Right lobe of liver (tissue), 6 donors: Measurements from ENCODE around the gene LEKR1. TPM values are rescaled to one million over a fixed set of nuclear protein-coding genes. Genes with fewer than 3 reads are reported as not detected.
A peak's percentile ranks its signal among the peaks of the same experiment; 100 is the strongest.

ENCODE experiments used
- ATAC-seq, 4 donors: fragments of 200-7000 bp; cut with Tn5 transposase; one replicate each; pipeline ENCODE4 v1.9.1; 2020; ENCODE audit warnings: mild to moderate bottlenecking in 4 of 4, moderate library complexity in 4 of 4
- DNase-seq, 3 donors: peaks; one replicate each; pipeline ENCODE4 v3.0.0-alpha.2; 2020
- H3K27ac ChIP-seq, 3 donors: fragments of 200-600 bp; one replicate each; pipeline ENCODE4 v1.8.0; 2022
- H3K27me3 ChIP-seq, 2 donors: fragments of 200-600 bp; one replicate each; pipeline ENCODE4 v1.8.0; 2022
- H3K36me3 ChIP-seq, 4 donors: fragments of 200-600 bp; sonication (generic) in 1 of 4; one replicate each; pipeline versions ENCODE4 v1.5.1 to v1.8.0; 2017 to 2022; ENCODE audit warnings: control low read depth in 1 of 4
- H3K4me1 ChIP-seq, 4 donors: fragments of 200-600 bp; sonication (generic) in 1 of 4; one replicate each; pipeline versions ENCODE4 v1.5.1 to v1.8.0; 2017 to 2022; ENCODE audit warnings: control low read depth in 1 of 4
- H3K4me3 ChIP-seq, 3 donors: fragments of 200-600 bp; one replicate each; pipeline ENCODE4 v1.8.0; 2022
- H3K9me3 ChIP-seq, 4 donors: fragments of 200-600 bp; sonication (generic) in 1 of 4; one replicate each; pipeline versions ENCODE4 v1.5.1 to v1.8.0; 2017 to 2022; ENCODE audit warnings: control low read depth in 1 of 4
- CTCF ChIP-seq, 4 donors: fragments of 200-600 bp in 3 of 4; fragments of 450-650 bp in 1 of 4; IDR thresholded peaks; one replicate each; pipeline versions ENCODE4 v1.5.1 to v1.8.0; 2016 to 2022; ENCODE audit warnings: antibody characterized with exemption in 4 of 4, mild to moderate bottlenecking in 2 of 4
- POLR2A ChIP-seq: fragments of 450-650 bp; IDR thresholded peaks from one replicate; pipeline ENCODE4 v1.6.1; 2017; ENCODE audit warnings: antibody characterized with exemption, mild to moderate bottlenecking
- WGBS: methylation state at CpG from one replicate; pipeline ENCODE4 v1.1.6; 2018; ENCODE audit warnings: low coverage, low lambda C conversion rate; ENCODE audit not compliant: insufficient coverage; ENCODE audit errors: missing lambda C conversion rate; 5-methylcytosine and 5-hydroxymethylcytosine counted together
- intact Hi-C, 2 donors: fragments of 100-400 bp; cut with DNase I; formaldehyde crosslinking; loops; one replicate each; pipeline versions ENCODE4 v1.11.2 to v1.14.1; 2022
- total RNA-seq, 6 experiments: library from RNA; depleted of rRNA in 2 of 6; stranded (reverse); fragments of >200 nt in 2 of 6; fragmentation: NEBNext Ultra II Directional in 3 of 6; extraction: Animal tissue kit (Norgen Biotek cat#: 25700) in 3 of 6; gene quantifications; one replicate each; pipeline versions ENCODE4 v1.1.0 to v1.2.4, GENCODE V29; 2016 to 2023
- donor health status: DM: no; HTN: yes; CAD: no.
- donor health status: DM: no; HTN: no; CAD: no.
- donor health status: DM: no; HTN: no; CAD: no.
- donor health status: DM: no; HTN: yes; CAD: no.
- donor health status: DM: no; HTN: yes; CAD: no.

LEKR1 gene
- total RNA-seq, 6 experiments from 2014 or later: 0.49 to 1.4 (median 0.74) TPM; not detected in 2

GRCh38 chr3:156808025-156808424, 18.1 kb upstream of the LEKR1 start:
- Histone ChIP-seq H3K4me3 (no peak overlapping the region), H3K27ac (no peak overlapping the region), H3K4me1 (peaks cover 0 to 24% (median under 1%) of the 10 kb centered on the region in 4 donors), H3K27me3 (no peaks in the 10 kb centered on the region), H3K36me3 (no peaks in the 10 kb centered on the region), H3K9me3 (no peaks in the 10 kb centered on the region)
- TF ChIP-seq CTCF (IDR thresholded peaks at IDR 0.05) (no peak), POLR2A (no peak)
- intact Hi-C loops: no loop called here
- WGBS: 67% methylated on average over 2 of the region's 2 CpGs
- no peak for ATAC-seq
- no peak for DNase-seq

GRCh38 chr3:156811089-156811862, 14.9 kb upstream of the LEKR1 start:
- intact Hi-C loops: loop anchor here in 1 of 2 donors (10.0 kb wide), 1 partner anchor 274 kb away; no protein-coding TSS in a partner anchor
- DNase-seq: no peak
- Histone ChIP-seq H3K4me1 (peaks cover 0 to 43% (median 5%) of the 10 kb centered on the region in 4 donors), H3K9me3 (no peaks in the 10 kb centered on the region), H3K4me3 (no peak overlapping the region), H3K27me3 (no peaks in the 10 kb centered on the region), H3K36me3 (no peaks in the 10 kb centered on the region), H3K27ac (peak overlapping the region in 1 of 3 donors; percentile 71)
- no peak for ATAC-seq
- no peak for TF ChIP-seq CTCF (IDR thresholded peaks at IDR 0.05)
- 45% methylated on average over 2 of the region's 2 CpGs for whole genome bisulfite sequencing

GRCh38 chr3:156812521-156813335, 13.4 kb upstream of the LEKR1 start:
- TF ChIP-seq CTCF (IDR thresholded peaks at IDR 0.05) (no peak), POLR2A (no peak)
- Histone ChIP-seq H3K4me1 (peaks cover 0 to 47% (median 5%) of the 10 kb centered on the region in 4 donors), H3K36me3 (no peaks in the 10 kb centered on the region), H3K27ac (peak overlapping the region; percentile 61 to 71 (median 69)), H3K4me3 (no peak overlapping the region), H3K27me3 (no peaks in the 10 kb centered on the region), H3K9me3 (no peaks in the 10 kb centered on the region)
- intact Hi-C loops: loop anchor here in 1 of 2 donors (10.0 kb wide), 1 partner anchor 272 kb away; no protein-coding TSS in a partner anchor
- peak; percentile 55 to 75 (median 74) for ATAC-seq
- 30% methylated on average over 6 of the region's 6 CpGs for WGBS
- DNase-seq: peak in 2 of 3 donors; percentile 42 to 60

- no peak overlapping the region for H3K4me3 ChIP-seq
- DNase-seq (no peak), ATAC-seq (no peak)
- no peaks in the 10 kb centered on the region for H3K9me3 ChIP-seq
- 91% methylated on average over 2 of the region's 2 CpGs for WGBS
- TF ChIP-seq CTCF (IDR thresholded peaks at IDR 0.05) (no peak), POLR2A (no peak)
- peaks cover 0 to 54% (median 11%) of the 10 kb centered on the region in 4 donors for H3K4me1 ChIP-seq
- H3K27me3 ChIP-seq: no peaks in the 10 kb centered on the region
- intact Hi-C loops: loop anchor here in 1 of 2 donors (10.0 kb wide), 1 partner anchor 271 kb away; no protein-coding TSS in a partner anchor
- H3K36me3 ChIP-seq: no peaks in the 10 kb centered on the region
- H3K27ac ChIP-seq: no peak overlapping the region
These were observed 11.9 kb upstream of the LEKR1 start for GRCh38 chr3:156814295-156814694.
